WERI-Rb-1 (cell line): ENCODE results near the gene TRAPPC10.

Experiments
- DNase-seq: peaks from one replicate; pipeline ENCODE4 v3.0.0-alpha.2; 2020
- H3K27ac ChIP-seq: fragments of 250-450 bp; sonication (Bioruptor Pico); 2 replicates; pipeline ENCODE4 v1.5.1; 2020; ENCODE audit warnings: mild to moderate bottlenecking, moderate library complexity
- H3K27me3 ChIP-seq: fragments of 250-450 bp; sonication (Bioruptor Pico); 2 replicates; pipeline ENCODE4 v1.5.1; 2021; ENCODE audit warnings: mild to moderate bottlenecking, low read depth, moderate library complexity; ENCODE audit not compliant: insufficient read depth, severe bottlenecking
- H3K36me3 ChIP-seq: fragments of 250-450 bp; sonication (Bioruptor Pico); 2 replicates; pipeline ENCODE4 v1.5.1; 2020; ENCODE audit warnings: mild to moderate bottlenecking, moderate library complexity
- H3K4me3 ChIP-seq: 2 replicates; pipeline ENCODE4 v1.5.1; 2011; ENCODE audit warnings: low read depth, mild to moderate bottlenecking, control low read depth, low read length
- H3K9me3 ChIP-seq: fragments of 250-450 bp; sonication (Bioruptor Pico); 2 replicates; pipeline ENCODE4 v1.5.1; 2021; ENCODE audit warnings: mild to moderate bottlenecking, moderate library complexity; ENCODE audit not compliant: severe bottlenecking
- CTCF ChIP-seq: IDR thresholded peaks from 2 replicates; pipeline ENCODE4 v1.5.1; 2011; ENCODE audit warnings: low read depth, mild to moderate bottlenecking, control low read depth, inconsistent platforms, low read length

The TRAPPC10 gene

GRCh38 chr21:44011579-44012473 lies at the start of gene TRAPPC10:
Gene TRAPPC10 (plus strand): TSS chr21:44012309. CDS start chr21:44012494, 185 bp downstream.
- DNase-seq = peak; percentile 90
- Histone ChIP-seq H3K27ac (peak within 1 kb of the TSS; percentile 95), H3K4me3 (peak within 1 kb of the TSS; percentile 83), H3K36me3 (0 out of 2 replicates have a peak, but pooled peaks cover 5% of the 10 kb centered on the region), H3K27me3 (no peaks in the 10 kb centered on the region), H3K9me3 (no peaks in the 10 kb centered on the region)
- TF ChIP-seq CTCF = no peak

- no peak for TF ChIP-seq CTCF
- Histone ChIP-seq H3K27me3 (no peaks in the 10 kb centered on the region), H3K27ac (no peak overlapping the region), H3K36me3 (peaks cover 46% of the 10 kb centered on the region), H3K4me3 (no peak overlapping the region), H3K9me3 (no peaks in the 10 kb centered on the region)
- DNase-seq = no peak
Observed at GRCh38 chr21:43965911-43966585, 46.1 kb upstream of the TRAPPC10 start.

- Histone ChIP-seq H3K36me3 (peaks cover 52% of the 10 kb centered on the region), H3K4me3 (no peak overlapping the region), H3K27ac (no peak overlapping the region), H3K27me3 (no peaks in the 10 kb centered on the region), H3K9me3 (no peaks in the 10 kb centered on the region)
- no peak for TF ChIP-seq CTCF
- no peak for DNase-seq
Observed at GRCh38 chr21:43966946-43967512, 45.1 kb upstream of the TRAPPC10 start.

GRCh38 chr21:43967981-43968380 lies 44.1 kb upstream of the TRAPPC10 start:
- Histone ChIP-seq H3K27me3 (no peaks in the 10 kb centered on the region), H3K27ac (no peak overlapping the region), H3K9me3 (no peaks in the 10 kb centered on the region), H3K4me3 (no peak overlapping the region), H3K36me3 (peaks cover 52% of the 10 kb centered on the region)
- no peak for TF ChIP-seq CTCF
- DNase-seq = no peak

- TF ChIP-seq CTCF = no peak
- peaks cover 53% of the 10 kb centered on the region for H3K36me3 ChIP-seq
- no peak for DNase-seq
- H3K9me3 ChIP-seq = no peaks in the 10 kb centered on the region
- H3K27ac ChIP-seq = no peak overlapping the region
- no peak overlapping the region for H3K4me3 ChIP-seq
- H3K27me3 ChIP-seq = no peaks in the 10 kb centered on the region
Observed at GRCh38 chr21:43968410-43969114, 43.5 kb upstream of the TRAPPC10 start.
